ENCODE results near the gene KRT222.

Gene KRT222

DNA sequence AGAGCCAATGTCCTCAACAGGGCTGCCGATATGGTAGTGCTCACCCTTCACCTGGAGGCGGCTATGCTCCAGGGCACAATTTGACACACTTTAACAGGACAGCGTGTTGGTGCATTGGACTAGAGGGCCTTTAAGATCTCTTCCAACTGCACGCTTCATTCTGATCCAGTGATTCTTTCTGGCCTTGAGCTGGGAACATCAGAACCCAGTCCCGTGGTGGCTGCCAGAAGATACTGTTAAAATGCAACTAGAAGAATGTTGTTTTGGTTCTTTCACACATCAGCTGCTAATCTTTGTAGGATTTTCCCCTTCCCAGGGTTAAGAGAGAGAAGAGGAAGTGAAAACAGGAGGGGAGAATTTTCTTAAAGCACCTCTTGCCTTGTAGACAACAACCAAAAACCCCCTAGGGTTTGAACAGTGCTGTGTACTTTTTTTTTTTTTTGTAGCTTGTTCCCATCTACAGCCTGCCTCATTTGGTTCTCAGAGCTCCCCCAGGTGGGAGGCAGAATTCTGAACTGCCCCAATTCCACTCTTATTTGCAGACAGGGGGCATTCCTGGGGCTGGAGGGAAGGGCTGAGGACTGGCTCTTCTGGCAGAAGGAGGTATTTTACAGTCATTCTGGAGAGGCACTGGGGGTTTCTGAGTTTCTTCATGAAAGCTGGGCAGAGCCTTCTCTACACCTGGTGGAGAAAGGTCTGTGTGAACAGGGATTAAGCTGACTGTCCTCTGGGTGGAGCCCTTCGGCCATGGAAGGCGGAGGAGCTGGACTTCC lies 49.7 kb downstream of the KRT222 start:
- DNase-seq (ENCODE audit: low spot score): no peak

DNA sequence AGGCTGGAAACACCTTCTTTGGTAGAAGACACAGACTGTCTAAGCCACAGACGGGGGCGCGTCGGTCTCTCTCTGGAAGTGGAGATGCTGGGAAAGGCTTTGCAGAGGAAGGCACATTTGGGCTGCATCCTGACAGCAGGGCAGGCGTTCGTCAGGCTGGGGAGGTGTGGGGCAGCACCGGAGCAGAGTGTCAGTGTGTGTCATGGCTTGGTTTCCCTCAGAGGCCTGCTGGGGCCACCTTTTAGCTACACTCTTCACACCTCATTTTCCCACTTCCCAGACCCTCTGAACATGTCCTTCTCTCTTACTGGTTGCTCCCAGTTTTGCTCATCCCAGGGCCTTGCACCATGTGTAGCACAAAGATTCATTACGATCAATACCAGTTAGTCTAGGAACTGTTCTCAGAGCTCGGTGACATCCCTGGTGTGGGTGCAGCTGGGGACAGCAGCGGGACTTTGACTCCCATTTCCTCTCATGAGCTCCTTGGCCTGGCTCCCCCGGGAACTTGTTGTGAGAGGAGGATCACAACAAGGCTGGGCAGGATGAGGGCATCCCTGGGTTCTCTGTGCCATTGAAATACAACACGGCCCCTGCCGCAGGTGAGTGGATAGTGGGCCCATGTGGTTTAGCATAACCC lies 50.4 kb downstream of the KRT222 start:
- no peak for DNase-seq (ENCODE audit: low spot score)

GRCh38 chr17:40613467-40614154 lies 51.4 kb downstream of the KRT222 start:
- DNase-seq (ENCODE audit: low spot score): no peak

DNA sequence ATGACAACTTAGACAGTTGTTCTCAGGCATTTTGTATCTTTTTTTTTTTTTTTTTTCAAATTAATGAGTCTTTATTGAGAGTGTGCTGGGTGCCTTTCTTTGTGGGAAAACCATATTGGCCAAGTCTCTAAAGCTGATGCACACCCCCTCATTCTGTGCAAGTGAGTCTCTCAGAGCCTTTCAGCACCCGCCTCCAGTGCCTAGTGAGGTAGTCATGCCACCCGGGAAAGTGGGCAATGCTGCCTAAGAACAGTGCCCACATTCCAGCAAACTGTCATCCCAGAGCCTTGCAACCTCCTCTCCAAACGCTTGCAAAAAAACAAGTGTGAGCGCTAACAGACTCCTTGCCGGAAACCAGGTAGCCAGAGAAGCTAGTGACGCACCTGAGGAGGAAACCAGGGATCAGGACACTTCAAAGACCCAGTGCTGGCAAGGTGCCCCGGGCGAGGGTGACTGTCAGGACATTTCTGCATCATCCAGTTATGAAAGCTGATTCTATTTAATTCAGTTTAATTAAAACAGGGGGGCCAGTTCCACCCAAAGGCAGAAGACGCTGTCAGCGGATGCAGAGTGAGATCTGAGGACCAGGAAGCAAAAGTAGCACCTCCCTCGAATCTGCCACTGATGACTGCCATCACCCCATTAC lies 52.3 kb downstream of the KRT222 start:
- DNase-seq (ENCODE audit: low spot score): peak; percentile 70

- peak; percentile 16 for DNase-seq (ENCODE audit: low spot score)
These were observed 53.0 kb downstream of the KRT222 start for GRCh38 chr17:40611840-40612474.

- no peak for DNase-seq (ENCODE audit: low spot score)
These were observed 54.6 kb downstream of the KRT222 start for GRCh38 chr17:40610359-40610758.

DNA sequence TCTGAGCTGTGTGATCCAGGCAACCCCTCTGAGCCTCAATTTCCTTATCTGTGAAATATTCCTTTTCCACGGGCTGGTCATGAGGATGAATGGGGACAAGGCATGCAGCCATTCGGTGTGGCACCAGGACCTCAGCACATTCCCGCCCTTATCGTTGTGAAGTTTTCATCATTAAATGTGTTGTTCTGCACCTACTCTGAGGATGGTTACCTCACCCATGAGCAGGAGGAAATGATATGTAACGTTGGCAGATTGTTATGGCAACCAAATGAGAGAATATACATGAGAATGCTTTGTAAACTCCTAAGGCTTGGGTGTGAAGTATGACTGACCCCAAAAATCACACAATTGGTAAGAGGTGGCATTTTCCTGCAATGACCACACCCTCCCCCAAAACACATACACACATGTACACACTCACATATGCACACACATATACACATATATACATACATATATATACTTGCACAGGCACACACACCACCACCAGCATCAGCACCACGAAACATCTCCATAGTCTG lies 56.9 kb downstream of the KRT222 start:
- DNase-seq (ENCODE audit: low spot score): no peak

- DNase-seq (ENCODE audit: low spot score): no peak
These were observed 57.3 kb downstream of the KRT222 start for GRCh38 chr17:40607641-40608040.

- DNase-seq (ENCODE audit: low spot score): no peak
These were observed 58.2 kb downstream of the KRT222 start for GRCh38 chr17:40606548-40607353.

GRCh38 chr17:40605306-40605705 lies 59.7 kb downstream of the KRT222 start:
- DNase-seq (ENCODE audit: low spot score): no peak

Measured in Ammon's horn (tissue), 1 donor.